GM21737 (cell line): ENCODE results near the gene ADAMTS14.

Experiments
- ATAC-seq: cut with Tn5 transposase; IDR thresholded peaks from one replicate; pipeline ENCODE4 v1.9.1; 2021; ENCODE audit warnings: mild to moderate bottlenecking, moderate library complexity; ENCODE audit not compliant: unreplicated experiment

ADAMTS14 gene

GRCh38 chr10:70723771-70724170, 51.5 kb downstream of the ADAMTS14 start:
- no peak for ATAC-seq

- no peak for ATAC-seq
Observed at GRCh38 chr10:70726909-70727495, 54.7 kb downstream of the ADAMTS14 start.

- no peak for ATAC-seq
Observed at GRCh38 chr10:70728328-70728727, 56.0 kb downstream of the ADAMTS14 start.

- no peak for ATAC-seq
Observed at GRCh38 chr10:70729763-70730357, 57.6 kb downstream of the ADAMTS14 start.

- no peak for ATAC-seq
Observed at GRCh38 chr10:70730955-70731354, 58.6 kb downstream of the ADAMTS14 start.

GRCh38 chr10:70732569-70732968, 60.3 kb downstream of the ADAMTS14 start:
- ATAC-seq: no peak

GRCh38 chr10:70733051-70733450, 60.7 kb downstream of the ADAMTS14 start:
- no peak for ATAC-seq

- ATAC-seq: no peak
Observed at GRCh38 chr10:70735161-70735560, 62.9 kb downstream of the ADAMTS14 start.

GRCh38 chr10:70736525-70736924, 64.2 kb downstream of the ADAMTS14 start:
- no peak for ATAC-seq

- no peak for ATAC-seq
Observed at GRCh38 chr10:70737250-70737649, 64.9 kb downstream of the ADAMTS14 start.

GRCh38 chr10:70738006-70738760, 65.9 kb downstream of the ADAMTS14 start:
- no peak for ATAC-seq

- ATAC-seq: no peak
Observed at GRCh38 chr10:70738761-70739121, 66.4 kb downstream of the ADAMTS14 start.

- ATAC-seq: no peak
Observed at GRCh38 chr10:70740406-70741288, 68.3 kb downstream of the ADAMTS14 start.

GRCh38 chr10:70742537-70743429, 70.5 kb downstream of the ADAMTS14 start:
- ATAC-seq: no peak

GRCh38 chr10:70743430-70743788, 71.1 kb downstream of the ADAMTS14 start:
- ATAC-seq: no peak

GRCh38 chr10:70743879-70744278, 71.6 kb downstream of the ADAMTS14 start:
- no peak for ATAC-seq

GRCh38 chr10:70744617-70745143, 72.4 kb downstream of the ADAMTS14 start:
- no peak for ATAC-seq

- ATAC-seq: no peak
Observed at GRCh38 chr10:70745555-70745954, 73.2 kb downstream of the ADAMTS14 start.

GRCh38 chr10:70747192-70747965, 75.1 kb downstream of the ADAMTS14 start:
- ATAC-seq: no peak
